ENCODE data around the gene ATP2B2.
A peak's percentile ranks its signal among the peaks of the same experiment; 100 is the strongest.

ATP2B2 gene

GRCh38 chr3:10330319-10330718 is 175.1 kb downstream of the ATP2B2 start:
- Histone ChIP-seq H3K4me3 (ENCODE audit: severe bottlenecking) (no peak overlapping the region), H3K36me3 (ENCODE audit: low read depth) (no peaks in the 10 kb centered on the region), H3K27ac (ENCODE audit: poor library complexity, severe bottlenecking) (no peak overlapping the region), H3K27me3 (ENCODE audit: insufficient read depth, poor library complexity, severe bottlenecking) (peaks cover 49% of the 10 kb centered on the region), H3K4me1 (ENCODE audit: insufficient read depth, poor library complexity, severe bottlenecking) (no peaks in the 10 kb centered on the region), H3K9me3 (ENCODE audit: severe bottlenecking) (no peaks in the 10 kb centered on the region)
- DNase-seq (ENCODE audit: low spot score) (no peak), ATAC-seq (ENCODE audit: low read depth) (no peak)
- no peak for TF ChIP-seq CTCF (IDR thresholded peaks at IDR 0.05; ENCODE audit: poor library complexity, severe bottlenecking)

GRCh38 chr3:10329495-10330015 is 175.8 kb downstream of the ATP2B2 start:
- Histone ChIP-seq H3K4me3 (ENCODE audit: severe bottlenecking) (no peak overlapping the region), H3K9me3 (ENCODE audit: severe bottlenecking) (no peaks in the 10 kb centered on the region), H3K4me1 (ENCODE audit: insufficient read depth, poor library complexity, severe bottlenecking) (no peaks in the 10 kb centered on the region), H3K27me3 (ENCODE audit: insufficient read depth, poor library complexity, severe bottlenecking) (peaks cover 49% of the 10 kb centered on the region), H3K27ac (ENCODE audit: poor library complexity, severe bottlenecking) (no peak overlapping the region), H3K36me3 (ENCODE audit: low read depth) (no peaks in the 10 kb centered on the region)
- TF ChIP-seq CTCF (IDR thresholded peaks at IDR 0.05; ENCODE audit: poor library complexity, severe bottlenecking), result no peak
- DNase-seq (ENCODE audit: low spot score) (no peak), ATAC-seq (ENCODE audit: low read depth) (no peak)

- no peak overlapping the region for H3K27ac ChIP-seq (ENCODE audit: poor library complexity, severe bottlenecking)
- no peak overlapping the region for H3K4me3 ChIP-seq (ENCODE audit: severe bottlenecking)
- H3K27me3 ChIP-seq (ENCODE audit: insufficient read depth, poor library complexity, severe bottlenecking), result peaks cover 49% of the 10 kb centered on the region
- H3K4me1 ChIP-seq (ENCODE audit: insufficient read depth, poor library complexity, severe bottlenecking), result no peaks in the 10 kb centered on the region
- H3K36me3 ChIP-seq (ENCODE audit: low read depth), result no peaks in the 10 kb centered on the region
- TF ChIP-seq CTCF (IDR thresholded peaks at IDR 0.05; ENCODE audit: poor library complexity, severe bottlenecking), result no peak
- no peak for ATAC-seq (ENCODE audit: low read depth)
- H3K9me3 ChIP-seq (ENCODE audit: severe bottlenecking), result no peaks in the 10 kb centered on the region
- DNase-seq (ENCODE audit: low spot score), result no peak
These were observed 176.8 kb downstream of the ATP2B2 start for GRCh38 chr3:10328460-10329071.

GRCh38 chr3:10327592-10327991 is 177.8 kb downstream of the ATP2B2 start:
- no peak overlapping the region for H3K4me3 ChIP-seq (ENCODE audit: severe bottlenecking)
- peaks cover 49% of the 10 kb centered on the region for H3K27me3 ChIP-seq (ENCODE audit: insufficient read depth, poor library complexity, severe bottlenecking)
- H3K27ac ChIP-seq (ENCODE audit: poor library complexity, severe bottlenecking), result no peak overlapping the region
- H3K9me3 ChIP-seq (ENCODE audit: severe bottlenecking), result no peaks in the 10 kb centered on the region
- ATAC-seq (ENCODE audit: low read depth) (no peak), DNase-seq (ENCODE audit: low spot score) (no peak)
- TF ChIP-seq CTCF (IDR thresholded peaks at IDR 0.05; ENCODE audit: poor library complexity, severe bottlenecking), result no peak
- H3K36me3 ChIP-seq (ENCODE audit: low read depth), result no peaks in the 10 kb centered on the region
- no peaks in the 10 kb centered on the region for H3K4me1 ChIP-seq (ENCODE audit: insufficient read depth, poor library complexity, severe bottlenecking)

GRCh38 chr3:10322352-10322710 is 183.1 kb downstream of the ATP2B2 start:
- Histone ChIP-seq H3K4me3 (ENCODE audit: severe bottlenecking) (no peak overlapping the region), H3K9me3 (ENCODE audit: severe bottlenecking) (no peaks in the 10 kb centered on the region), H3K4me1 (ENCODE audit: insufficient read depth, poor library complexity, severe bottlenecking) (no peaks in the 10 kb centered on the region), H3K27me3 (ENCODE audit: insufficient read depth, poor library complexity, severe bottlenecking) (peaks cover 10% of the 10 kb centered on the region), H3K27ac (ENCODE audit: poor library complexity, severe bottlenecking) (no peak overlapping the region), H3K36me3 (ENCODE audit: low read depth) (peaks cover 21% of the 10 kb centered on the region)
- no peak for DNase-seq (ENCODE audit: low spot score)
- ATAC-seq (ENCODE audit: low read depth), result no peak
- TF ChIP-seq CTCF (IDR thresholded peaks at IDR 0.05; ENCODE audit: poor library complexity, severe bottlenecking), result peak; percentile 41

All from RWPE2 (cell line).